GM19193 (cell line): ENCODE measurements around the gene MAPKAPK5.

Experiments
- POLR2A ChIP-seq: IDR thresholded peaks from 4 replicates; pipeline ENCODE4 v1.6.1; 2011; ENCODE audit not compliant: insufficient read depth, insufficient read length; ENCODE audit errors: extremely low read depth

MAPKAPK5 gene

DNA sequence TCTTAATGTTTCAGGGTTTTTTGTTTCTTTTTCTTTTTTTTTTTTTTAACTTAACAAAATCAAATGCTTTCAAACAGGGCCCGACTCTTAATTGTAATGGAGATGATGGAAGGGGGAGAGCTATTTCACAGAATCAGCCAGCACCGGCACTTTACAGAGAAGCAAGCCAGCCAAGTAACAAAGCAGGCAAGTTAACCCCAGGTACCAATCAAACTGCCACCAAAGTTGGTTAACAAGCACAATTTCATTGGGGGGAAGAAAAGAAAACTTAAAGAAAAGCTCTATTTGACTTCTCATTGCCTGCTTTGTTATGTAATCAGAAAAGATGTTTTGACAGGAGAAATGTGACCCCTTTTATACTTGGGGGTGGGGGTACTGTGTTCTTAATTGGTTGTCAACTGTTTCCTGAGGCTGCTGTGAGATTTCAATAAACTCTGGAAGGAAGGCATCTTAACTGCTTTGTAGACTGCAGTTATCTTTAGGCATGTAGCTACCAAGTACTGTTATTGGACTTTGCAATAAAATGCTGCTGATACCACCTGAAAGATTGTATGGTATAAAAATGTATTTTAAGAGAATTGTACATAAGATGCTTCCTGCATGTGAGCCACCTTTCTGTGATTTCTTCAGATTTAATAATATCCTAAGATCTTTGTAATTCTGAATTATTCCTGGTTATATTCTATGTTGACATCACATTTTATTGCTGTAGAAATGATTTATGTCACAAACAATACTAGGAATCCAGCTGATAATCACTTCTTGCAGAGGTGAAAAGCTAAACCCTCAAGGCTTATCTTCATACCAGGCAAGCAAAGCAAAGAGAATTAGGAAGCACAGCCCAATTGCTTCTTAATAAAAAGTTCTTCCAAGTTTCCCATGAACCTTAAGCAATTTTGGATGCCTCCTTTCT, 26.9 kb downstream of the MAPKAPK5 start:
- TF ChIP-seq POLR2A: no peak

DNA sequence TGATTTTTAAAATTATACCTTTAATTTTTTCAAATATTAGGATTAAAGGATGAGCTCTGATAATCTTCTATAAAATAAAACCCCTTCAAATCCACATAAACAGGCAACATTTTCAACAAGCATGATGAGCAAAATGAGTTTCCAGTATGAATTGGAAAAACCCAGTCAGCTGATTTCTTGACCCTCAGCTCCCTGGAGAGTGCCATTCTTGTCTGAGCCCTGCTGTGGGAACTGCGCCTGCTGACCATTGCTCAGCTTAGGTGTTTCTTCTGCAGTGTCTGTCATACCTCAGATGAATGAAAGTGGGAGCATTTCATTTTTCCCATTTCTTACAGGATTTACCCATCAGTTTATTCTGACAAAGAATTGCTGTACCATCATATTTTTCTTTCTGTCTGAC, 27.6 kb downstream of the MAPKAPK5 start:
- TF ChIP-seq POLR2A: no peak

DNA sequence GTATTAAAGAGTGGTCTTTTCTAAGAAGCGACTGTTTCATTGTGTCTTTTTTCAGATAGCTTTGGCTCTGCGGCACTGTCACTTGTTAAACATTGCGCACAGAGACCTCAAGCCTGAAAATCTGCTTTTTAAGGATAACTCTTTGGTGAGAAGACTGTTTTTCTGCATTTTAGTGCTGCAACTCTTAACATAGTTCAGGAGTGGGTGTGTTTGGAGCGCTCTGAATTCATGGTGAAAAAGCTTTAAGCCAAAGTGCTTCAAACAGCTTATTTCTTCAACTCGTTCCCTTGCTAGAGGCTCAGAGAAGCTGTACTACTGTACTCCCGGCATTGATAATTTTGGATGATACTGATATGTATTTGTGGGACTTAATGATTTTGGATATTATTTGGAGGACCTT, 28.2 kb downstream of the MAPKAPK5 start:
- TF ChIP-seq POLR2A: no peak

DNA sequence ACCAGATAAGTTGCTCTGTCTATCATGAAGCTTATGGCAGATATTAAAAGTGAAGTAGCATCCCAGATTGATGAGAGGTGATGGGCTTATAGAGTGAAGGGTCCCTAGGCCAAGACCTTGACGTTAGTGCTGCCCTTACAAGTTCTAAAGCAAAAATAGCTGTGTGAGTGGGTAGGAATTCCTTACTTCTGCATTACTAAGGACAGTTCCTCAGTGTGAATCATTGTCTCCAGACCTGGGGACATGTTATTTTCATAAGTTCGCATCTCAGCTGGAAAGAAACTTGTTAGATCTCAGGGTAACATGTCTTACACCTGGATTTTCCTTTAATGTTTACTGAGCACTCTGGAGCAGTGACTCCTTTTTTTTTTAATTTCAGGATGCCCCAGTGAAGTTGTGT, 28.7 kb downstream of the MAPKAPK5 start:
- no peak for TF ChIP-seq POLR2A

DNA sequence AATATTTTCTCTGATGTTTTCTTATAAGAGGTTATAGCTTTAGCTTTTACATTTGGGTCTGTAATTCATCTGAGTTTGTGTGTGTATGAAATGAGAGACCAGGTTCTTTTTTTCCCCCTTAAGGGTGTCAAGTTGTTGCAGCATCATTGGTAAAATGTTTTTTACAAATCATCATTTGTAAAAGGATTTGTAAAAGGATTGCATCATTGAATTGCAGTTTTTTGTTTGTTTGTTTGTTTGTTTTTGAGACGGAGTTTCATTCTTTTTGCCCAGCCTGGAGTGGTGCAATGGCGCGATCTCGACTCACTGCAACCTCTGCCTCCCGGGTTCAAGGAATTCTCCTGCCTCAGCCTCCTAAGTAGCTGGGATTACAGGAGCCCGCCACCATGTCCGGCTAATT, 31.1 kb downstream of the MAPKAPK5 start:
- TF ChIP-seq POLR2A: no peak

DNA sequence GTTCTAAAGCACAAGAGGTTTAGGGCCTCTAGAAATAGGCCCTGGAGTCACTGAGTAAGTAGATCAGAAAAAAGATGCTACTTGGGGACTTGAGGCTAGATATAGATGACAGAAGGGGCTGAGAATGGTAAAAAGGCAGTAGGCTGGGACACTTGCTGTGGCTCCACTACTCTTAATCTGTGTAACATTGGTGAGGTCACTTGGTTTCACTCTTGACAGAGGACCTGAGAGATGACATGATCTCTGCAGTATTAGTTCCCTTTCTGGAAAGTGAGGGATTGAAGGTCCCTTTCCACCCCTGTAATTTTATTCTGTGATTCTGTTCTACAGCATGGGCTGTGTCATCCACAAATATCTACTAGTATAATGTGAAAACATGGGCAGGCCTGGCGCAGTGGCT, 39.7 kb downstream of the MAPKAPK5 start:
- TF ChIP-seq POLR2A: no peak

DNA sequence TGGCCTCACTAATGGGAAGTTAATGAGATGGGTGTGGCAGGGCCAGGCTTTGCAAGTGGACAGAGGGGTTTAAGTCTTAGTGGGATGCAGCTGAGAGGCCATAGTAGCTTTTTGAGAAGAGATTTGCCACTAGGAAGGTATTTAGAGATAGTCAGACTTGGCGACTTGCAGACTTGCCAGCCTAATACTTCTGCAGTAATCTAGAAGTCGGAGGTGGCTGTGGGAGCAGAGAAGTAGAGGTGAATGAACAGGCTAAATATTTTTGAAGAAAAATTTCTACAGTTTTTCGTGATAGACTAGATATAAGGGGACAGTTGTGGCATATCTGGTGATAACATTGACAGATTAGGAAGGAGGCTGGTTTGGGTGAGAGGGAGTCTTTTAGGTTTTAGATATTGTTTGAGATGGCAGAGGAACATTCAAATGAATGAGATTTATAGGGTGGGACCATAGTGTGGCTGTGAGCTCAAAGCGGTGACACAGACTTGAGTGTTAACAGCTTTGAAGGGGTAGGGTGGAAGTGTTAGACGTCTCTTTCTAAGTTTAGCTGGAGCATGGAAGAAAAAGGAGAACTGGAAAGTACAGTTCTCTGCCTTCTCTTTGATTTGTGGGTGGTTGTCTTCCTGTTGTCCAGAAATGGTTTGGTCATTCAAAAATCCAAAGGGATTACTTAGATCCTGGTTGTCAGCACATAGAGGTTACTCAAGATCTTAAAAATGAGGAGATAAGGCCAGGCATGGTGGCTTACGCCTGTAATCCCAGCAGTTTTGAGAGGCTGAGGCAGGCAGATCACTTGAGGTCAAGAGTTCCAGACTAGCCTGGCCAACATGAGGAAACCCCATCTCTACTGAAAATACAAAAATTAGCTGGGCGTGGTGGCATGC, 44.9 kb downstream of the MAPKAPK5 start:
- no peak for TF ChIP-seq POLR2A

DNA sequence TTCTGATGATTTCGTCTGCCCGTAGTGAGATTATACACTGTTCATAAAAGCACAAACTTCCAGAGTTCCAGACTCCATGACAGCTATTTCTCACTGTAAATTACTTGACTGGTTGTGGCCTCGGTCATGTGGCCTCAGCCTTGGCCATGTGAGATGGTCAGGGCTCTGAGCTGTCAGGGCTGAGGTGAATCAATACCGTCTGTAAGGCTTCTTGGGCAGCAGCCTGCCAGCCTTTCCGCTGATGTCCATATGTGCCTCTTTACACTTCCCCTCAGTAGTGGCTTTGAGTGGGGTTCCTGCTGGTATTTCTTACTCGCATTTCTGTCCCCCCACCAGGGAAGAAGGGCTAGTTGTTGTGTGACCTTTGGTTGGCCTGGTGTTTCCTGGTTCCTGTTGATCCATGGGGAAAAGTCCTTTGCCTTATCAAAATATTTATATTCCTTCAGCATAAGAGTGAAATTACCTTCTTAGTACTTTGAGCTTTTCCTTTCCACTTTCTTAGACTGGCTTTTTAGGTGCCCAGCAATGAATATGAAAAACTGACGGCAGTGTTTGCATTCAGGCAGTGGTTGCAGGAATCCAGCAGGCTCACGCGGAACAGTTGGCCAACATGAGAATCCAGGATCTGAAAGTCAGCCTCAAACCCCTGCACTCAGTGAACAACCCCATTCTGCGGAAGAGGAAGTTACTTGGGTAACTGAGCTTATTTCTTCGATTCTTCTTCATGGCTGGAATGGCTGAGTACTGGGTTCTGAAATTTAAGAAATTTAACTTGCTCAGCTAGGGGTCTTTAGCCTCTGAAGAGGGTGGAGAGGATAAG, 46.1 kb downstream of the MAPKAPK5 start:
- no peak for TF ChIP-seq POLR2A

DNA sequence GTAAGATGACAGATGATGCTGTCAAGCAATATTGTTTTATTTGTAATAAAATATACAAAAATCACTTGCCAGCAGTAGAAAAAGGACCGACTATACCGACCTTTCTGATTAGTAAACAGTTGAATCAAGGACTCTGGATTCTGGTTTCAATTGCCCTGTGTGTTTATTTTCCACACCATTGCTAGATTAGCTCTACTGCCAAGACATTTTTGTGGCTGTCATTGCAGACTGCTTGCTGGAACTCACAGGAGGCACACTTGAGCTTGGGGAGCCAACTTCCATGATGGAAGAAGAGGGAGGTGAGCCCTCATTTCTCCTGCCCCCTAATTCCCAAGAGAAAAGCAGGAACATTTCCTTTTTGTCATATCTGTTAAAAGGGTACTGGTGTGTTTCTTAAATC, 51.3 kb downstream of the MAPKAPK5 start:
- TF ChIP-seq POLR2A: no peak

DNA sequence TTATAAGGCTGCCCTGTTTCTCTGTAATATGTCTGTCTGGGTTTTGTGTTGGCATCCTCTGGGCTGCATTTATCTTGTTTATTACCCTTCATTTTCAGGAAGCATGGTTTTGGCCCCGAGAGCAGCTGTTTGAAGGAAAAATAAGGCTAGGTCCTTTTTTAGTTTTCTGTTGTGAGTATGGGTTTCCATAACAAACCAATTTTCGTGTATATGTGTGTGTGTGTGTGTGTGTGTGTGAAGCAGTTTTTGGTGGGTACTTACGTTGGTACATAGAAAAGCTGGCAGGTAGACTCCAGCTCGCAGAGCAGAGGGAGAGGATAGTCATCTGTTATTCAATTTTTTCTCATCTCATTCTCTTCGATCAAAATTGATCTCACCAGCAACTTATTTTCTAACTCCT, 52.5 kb downstream of the MAPKAPK5 start:
- TF ChIP-seq POLR2A: no peak

DNA sequence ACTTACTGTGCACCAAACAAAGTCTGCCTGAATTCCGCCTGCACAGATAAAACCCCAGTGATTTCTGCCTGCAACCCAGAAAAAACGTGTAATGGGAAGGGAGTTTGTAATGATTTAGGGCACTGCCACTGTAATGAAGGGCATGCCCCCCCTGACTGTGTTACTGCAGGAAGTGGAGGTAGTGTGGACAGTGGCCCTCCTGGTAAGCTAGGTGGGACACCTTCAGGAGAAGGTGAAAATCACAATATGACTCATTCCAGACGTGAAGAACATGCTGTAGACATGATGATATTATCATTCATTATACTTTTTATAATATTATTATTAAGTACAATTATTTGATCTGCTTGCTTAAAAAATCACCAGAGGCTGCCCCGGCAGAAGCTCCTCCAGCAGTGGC, 59.2 kb downstream of the MAPKAPK5 start:
- TF ChIP-seq POLR2A: no peak

DNA sequence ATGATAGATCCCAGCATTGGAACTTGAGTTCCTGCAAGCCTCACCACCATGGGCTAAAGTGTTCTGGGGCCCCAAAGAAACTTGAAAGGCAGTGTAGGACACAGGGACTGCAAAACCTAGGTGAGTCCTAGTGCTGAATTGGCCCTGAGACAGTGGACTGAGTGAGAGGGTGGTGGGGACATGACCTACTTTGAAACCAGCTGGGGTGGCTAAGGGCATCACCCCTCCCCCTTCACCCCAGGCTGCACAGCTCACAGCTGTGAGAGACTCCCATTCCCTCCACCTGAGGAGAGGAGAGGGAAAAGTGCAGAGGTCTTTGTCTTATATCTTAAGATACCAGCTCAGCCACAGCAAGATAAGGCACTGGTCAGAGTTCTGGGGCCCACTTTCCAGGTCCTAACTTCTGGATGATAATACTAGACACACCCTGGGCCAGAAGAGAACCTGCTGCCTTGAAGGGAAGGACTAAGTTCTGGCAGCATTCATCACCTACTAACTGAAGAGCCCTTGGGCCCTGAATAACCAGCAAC, 62.5 kb downstream of the MAPKAPK5 start:
- no peak for TF ChIP-seq POLR2A

DNA sequence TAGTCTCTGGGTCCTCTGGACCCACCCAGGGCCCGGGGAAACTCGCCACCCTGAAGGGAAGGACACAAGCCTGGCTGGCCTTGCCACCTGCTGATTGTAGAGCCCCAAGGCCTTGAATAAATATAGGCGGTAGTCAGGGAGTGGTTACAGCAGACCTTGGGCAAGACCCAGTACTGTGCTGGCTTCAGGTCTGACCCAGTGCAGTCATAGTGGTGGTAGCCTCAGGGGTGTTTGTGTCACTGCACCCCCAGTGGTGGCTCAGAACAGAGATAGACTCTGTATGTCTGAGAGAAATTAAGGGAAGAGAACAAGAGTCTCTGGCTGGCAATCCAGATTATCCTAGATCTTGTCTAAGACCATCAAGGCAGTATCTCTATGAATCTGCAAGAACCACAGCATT, 63.5 kb downstream of the MAPKAPK5 start:
- TF ChIP-seq POLR2A: no peak

DNA sequence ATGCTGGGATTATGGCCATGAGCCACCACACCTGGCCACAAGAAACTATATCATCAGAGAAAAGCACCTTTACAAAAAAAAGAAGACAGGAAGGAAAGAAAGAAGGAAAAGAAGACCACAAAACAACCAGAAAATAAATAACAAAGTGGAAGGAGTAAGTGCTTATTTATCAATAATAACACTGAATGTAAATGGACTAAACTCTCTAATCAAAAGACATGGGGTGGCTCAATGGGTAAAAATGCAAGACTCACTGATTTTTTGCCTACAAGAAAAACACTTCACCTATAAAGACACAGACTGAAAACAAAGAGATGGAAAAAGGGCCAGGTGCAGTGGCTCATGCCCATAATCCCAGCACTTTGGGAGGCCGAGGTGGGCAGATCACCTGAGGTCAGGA, 65.7 kb downstream of the MAPKAPK5 start:
- TF ChIP-seq POLR2A: no peak

DNA sequence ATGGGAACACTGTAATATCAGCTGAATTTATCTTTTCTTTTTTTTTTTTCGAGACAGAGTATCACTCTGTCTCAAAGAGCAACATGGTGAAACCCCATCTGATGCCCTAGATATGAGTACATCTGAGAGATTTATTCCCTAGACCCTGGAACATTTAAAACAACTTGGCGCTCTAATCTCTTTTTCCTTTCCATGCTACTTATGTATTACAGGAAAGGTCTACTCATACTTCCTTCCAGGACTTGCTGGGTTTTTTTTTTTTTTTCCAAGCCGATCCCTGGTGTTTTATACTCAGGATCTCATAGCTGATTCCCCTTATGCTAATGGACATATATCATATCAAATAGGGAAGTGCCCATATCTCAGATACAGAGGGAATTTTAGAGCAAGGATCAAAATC, 83.1 kb downstream of the MAPKAPK5 start:
- no peak for TF ChIP-seq POLR2A
